Measurements from ENCODE around the gene SREBF1.
"Not testable (repeated sequence)": the region's sequence is repeated elsewhere in the genome, so short reads cannot be mapped to it uniquely, and the experiment has no call there.

Gene SREBF1

DNA sequence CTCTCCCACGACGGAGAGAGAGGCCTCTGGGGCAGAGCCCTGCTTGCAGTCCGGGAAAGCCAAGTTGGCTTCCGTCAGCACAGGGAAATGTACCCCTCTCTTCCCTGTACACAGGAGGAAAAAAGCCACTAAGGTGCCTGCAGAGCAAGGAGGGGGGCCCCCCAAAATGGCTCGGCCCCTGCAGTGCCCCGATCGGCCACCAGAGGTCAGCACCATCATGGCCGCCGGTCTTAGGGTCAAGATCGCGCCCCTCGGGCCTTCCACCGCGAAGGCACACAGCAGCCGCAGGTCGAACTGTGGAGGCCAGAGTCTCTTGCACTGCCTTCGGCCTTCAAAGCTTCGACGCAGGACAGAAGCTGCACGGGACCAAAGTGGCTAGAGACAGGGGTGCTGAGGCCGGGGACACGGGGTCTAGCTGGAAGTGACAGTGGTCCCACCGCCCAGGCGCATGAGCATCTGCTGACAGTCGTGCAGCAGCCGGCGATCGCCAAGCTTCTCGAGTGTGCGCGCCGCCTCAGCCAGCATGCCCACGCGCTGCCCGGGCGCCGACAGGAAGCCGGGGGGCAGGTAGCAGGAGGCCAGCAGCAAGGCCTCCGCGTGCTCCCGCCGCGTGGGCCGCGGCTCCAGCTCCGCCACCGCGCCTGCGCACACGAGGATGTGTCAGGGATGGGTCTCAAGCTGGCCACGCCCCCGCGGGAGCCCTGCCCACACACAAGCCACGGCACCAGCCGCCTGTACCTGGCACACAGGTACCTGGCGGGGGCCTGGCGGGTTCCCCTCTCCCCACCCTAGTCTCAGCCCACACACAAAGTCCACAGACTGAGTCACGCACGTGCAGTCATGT is 24.4 kb downstream of the SREBF1 start:
- peak; percentile 43 to 44 for DNase-seq (ENCODE audit: low read depth in 2 of 2)

DNA sequence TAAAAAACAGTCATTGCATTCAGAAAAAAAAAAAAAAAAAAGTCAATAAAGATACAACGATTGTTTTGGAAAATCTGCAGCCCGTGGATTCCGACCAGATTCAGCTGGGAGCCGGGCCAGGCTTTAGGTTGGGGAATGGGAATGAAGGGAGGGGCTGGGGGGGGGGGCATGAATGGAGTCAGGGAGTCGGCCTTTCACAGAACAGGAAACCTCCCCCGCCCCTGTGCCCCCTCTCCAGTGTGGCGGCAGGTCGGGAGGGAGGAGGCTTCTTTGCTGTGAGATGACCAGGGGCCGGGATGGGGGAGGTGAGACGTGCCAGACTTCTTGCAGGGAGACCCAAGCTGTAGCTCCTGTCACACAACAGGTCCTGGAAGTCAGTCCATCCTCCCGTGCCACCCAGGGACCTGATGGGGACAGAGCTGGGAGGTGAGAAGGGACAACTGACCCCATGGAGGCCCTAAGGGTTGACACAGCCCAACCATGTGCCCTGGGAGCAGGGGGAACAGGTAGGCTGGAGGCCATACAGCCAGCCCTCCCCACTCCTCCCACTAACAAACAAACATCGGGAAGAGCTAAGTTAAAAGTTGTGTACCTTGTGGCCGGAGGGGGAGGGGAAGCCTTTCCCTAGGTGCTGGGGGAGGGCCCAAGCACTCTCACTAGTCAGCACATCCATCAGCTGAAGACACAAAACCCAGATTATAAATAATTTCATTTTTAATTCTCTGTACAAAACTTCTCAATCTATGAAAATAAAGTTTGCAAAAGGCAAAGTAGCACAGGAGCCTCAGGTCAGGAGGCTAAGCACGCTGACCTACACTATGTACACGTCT is 25.2 kb downstream of the SREBF1 start:
- DNase-seq (ENCODE audit: low read depth in 2 of 2), result no peak

DNA sequence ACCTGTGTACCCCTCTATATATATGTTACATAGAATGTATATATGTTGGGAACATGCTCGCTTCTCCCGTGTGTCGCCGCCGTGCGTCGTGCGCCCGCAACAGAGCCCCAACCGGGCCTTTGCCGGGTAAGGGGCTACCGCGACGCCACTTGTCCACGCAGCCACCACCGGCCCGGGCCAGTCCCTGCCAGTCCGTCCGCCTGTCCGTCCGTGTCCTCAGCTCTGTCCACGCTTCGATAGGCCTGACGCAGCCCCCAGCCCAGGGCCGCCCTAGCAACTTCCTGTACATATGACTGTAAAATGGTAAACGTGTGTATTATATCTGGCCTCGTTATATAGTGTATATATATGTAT is 25.9 kb downstream of the SREBF1 start:
- no peak for DNase-seq (ENCODE audit: low read depth in 2 of 2)

DNA sequence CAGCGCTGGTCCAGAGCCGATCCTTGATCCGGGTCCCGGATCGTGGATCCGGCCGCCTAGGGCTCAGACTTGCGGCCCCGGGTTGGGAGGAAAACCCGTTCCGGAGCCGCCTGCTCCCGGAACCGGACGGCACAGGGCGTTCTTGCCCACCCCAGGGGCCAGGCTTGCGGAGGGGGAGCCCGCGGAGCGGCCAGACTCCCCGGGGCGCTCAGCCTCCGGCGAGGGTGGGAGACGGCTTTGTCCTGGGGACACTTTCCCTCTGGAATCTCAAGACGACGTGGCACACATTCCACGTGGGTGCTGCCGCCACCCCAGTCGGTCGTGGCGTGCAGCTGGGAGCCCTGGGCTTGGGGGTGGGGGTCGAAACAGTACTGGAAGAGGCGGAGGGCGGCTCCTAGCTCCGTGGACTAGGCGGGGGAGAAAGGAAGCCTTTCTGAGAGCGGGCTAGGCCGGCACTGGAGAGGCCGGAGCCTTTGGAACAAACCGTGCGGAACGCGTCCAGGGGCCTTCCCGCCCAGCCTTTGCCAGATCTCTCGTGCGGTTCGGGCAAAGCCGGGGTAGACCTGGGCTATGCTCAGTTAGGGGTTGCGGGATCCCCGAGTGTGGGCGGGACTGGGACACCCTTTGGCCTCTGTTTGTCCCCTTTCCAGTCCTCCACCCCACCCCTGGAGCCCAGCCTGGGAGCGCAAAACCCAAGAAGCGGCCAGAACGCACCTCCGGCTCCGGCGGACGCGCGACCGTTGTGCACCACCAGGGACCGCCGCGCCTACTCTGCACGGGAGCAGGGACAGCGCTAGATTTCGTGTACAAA is 26.5 kb downstream of the SREBF1 start:
- DNase-seq (ENCODE audit: low read depth in 2 of 2), result no peak

DNA sequence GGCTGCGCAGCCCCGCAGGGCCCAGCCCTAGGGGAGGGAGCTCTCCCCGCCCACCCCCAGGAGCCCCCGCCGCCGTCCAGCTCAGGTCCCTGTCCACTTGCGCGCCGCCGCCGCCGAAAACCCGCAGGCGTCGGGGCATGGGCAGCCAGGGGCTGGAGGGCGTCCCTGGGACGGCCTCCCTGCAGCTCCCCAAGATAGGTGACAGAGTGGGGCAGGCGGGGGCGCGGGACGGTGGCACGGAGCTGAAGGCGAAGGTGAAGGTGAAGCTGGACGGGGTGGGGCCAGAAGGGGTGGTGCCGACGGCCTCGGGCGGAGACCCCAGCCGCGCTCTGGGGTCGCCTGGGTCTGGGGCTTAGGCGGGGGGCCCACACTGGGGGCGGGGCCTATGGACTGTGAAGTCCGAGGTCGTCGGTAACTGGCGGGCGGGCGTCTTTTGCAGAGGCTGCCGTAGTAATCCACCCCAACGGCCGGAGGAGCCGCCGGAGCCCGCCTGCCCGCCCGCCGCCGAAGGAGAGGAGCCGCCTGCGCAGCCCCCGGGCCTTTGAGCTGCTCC is 27.2 kb downstream of the SREBF1 start:
- DNase-seq (ENCODE audit: low read depth in 2 of 2), result no peak

DNA sequence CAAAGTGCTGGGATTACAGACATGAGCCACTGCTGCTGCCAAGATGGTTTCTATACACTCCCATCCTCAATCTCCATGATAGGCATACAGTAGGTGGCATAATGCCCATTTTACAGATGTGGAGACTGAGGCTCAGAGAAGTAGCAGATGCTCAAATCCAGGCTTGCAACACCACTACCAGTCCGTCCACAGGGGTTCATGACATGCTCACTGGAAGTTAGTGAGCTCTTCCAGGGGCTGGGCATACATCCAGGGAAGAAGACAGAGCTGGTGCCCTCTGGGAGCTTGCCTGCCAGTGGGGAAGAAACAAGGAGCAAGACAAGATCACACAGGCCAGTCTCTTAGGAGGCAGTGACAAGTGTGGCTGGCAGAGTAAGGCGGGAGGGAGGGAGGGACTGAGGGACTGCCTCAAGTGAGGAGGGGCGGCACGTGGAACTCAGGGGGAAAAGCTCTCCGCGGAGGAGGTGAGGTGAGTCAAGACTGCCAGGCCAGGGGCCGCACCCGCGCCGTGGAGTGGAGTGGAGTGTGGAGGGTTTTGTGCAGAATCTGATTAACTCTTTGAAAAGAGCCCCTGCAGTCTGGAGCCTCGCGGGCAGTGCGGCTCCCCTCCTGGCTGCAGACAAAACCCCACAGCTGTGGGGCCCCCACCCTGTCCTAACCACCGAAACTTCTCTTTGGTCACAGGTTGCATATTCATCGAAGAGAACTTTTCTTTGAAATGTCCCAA is 27.9 kb downstream of the SREBF1 start:
- no peak for DNase-seq (ENCODE audit: low read depth in 2 of 2)

DNA sequence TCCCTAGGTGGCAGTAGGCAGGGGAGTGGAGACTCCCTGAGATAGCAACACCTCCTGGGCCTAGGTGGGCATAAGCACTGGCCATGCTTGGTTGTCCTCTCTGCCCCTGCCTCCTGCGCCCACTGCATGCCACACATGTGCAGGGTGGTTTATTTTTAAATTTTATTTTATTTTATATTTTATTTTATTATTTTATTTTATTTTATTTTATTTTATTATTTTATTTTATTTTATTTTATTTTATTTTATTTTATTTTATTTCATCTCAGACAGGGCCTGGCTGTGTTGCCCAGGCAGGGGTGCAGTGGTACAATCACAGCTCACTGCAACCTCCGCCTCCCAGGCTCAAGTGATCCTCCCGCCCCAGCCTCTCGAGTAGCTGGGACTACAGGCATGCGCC is 28.6 kb downstream of the SREBF1 start:
- not testable (repeated sequence) for DNase-seq (ENCODE audit: low read depth in 2 of 2)

DNA sequence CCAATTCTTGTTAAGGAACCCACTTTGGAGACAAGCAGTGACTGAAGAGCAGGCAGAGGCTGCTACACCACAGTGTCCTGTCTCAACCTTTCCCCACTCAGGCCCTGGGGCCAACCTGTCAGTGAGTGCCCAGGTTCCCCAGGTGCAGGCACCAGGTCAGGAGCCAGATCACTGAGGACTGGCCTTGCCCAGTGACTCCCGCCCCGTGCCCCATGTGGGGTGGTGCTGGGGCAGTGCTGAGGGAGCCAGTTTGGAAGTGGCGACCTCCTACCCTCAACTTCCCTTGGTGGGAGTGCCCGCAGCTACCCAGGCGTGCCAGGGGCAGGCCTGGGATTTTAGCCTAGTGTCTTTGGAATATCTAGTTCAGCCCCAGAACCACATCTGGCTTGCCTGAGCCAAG is 29.3 kb downstream of the SREBF1 start:
- no peak for DNase-seq (ENCODE audit: low read depth in 2 of 2)

DNA sequence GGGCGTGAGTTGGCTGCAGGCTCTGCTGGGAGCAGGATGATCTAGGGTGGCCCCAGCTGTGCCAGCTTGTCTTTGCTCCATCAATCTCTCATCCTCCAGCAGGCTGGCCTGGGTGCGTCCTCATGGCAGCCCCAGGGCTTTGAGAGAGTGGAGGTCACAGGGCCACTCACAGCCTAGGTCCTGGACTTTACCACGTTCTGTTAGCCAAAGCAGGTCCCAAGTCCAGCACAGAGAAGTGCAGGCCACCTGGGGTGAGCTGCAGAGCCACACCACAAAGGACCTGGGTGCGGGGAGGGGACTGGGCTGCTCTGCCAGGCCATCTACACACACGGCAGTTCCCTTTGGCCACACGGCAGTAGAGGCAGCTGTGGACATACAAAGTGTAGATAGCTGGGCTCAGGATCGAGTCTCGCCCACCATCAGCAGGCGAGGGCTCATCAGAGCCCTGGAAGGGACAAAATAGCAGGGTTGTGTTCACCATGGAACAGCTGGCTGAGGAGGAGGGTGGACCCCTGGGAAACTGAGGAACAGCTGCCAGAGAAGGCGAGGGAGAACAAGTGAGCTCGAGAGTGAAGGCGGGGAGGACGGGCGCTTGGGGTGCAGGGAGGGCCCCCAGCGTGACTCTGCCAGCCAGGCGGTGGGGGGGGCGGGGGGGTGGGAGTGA is 30.0 kb downstream of the SREBF1 start:
- no peak for DNase-seq (ENCODE audit: low read depth in 2 of 2)

DNA sequence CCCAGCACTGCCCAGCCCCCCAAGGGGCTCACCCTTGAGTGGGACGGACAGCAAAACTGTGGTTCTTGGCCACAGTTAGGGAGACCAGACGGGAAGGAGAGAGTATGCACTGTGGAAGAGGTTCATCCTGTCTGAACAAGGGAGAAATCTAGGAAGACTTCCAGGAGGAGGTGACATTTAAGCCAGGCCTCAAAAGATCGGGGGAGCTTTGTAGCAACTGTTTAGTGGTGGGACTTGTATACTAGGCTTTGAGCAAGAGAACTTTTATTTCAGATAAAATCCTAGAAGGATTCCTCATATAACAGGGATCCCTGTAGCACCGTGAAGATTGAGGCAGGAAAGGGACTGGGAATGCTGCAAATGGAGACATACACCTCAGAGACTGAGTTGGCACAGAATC is 30.8 kb downstream of the SREBF1 start:
- DNase-seq (ENCODE audit: low read depth in 2 of 2), result no peak

DNA sequence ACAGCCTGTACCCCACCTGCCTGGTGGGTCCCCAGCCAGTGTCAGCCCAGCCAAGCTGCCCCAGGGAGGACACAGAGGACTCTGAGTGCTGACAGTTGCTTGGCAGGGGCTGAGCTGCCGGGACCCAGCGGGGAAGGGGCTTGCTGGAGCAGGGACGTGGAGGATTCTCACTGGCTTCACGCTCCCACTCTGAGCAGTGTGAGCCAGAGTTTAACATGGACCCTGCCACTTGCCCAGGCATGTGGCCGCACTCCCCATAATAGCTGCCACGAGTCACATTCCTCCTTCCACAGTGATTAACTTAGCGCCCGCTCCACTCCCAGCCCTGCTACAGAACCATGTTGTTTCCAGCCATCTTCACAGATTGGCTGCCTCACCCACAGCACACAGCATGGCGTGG is 31.2 kb downstream of the SREBF1 start:
- DNase-seq (ENCODE audit: low read depth in 2 of 2), result no peak

DNA sequence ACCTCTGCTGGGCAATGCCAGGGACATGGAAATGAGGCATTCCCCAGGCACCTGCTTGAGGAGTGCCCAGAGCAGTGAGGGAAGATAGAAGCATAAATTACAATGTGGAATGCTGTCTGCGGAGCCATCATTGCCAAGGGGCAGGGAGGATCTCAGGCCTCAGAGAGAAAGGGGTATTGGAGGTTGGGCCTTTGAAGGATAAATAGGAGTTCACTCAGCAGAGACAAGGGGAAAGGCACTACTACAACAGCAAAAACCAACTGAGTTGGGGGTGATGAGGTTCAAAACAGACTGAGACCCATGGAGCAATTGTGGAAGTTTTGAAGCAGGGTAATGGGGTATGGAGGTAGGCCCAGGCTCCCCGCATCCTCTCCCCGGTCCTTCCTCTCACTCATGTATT is 32.8 kb downstream of the SREBF1 start:
- no peak for DNase-seq (ENCODE audit: low read depth in 2 of 2)

DNA sequence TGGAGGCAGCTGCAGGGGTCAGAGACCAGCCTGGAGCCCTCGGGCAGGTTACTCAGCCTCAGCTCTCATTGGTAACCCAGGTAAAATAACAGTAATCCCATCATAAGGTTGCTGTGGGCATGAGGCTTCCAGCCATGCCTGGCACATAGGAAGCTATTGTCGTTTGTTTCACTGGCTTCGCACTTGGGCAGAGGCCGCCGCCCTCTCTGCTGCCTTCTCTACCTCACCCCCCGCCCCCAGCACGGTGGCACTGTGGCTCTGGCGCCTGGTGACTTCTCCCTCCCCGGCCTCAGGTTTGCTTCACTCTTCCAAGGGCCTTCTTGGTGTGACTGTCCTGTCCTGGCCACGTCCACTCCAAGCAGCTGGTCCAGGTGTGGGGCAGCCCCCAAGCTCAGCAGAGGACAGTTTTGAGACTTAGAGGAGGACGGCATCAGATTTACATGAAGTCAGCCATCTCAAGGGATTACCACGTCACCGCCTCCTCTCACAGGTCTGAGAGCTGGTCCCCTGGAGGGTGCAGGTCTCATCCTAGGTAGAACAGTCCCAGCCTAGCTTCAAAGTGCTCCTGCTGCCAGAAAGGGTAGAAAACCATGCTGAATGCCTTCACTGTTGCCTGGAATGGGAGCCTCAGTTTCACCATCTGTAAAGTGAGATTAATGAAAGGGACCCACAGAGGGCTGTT is 34.8 kb downstream of the SREBF1 start:
- no peak for DNase-seq (ENCODE audit: low read depth in 2 of 2)

DNA sequence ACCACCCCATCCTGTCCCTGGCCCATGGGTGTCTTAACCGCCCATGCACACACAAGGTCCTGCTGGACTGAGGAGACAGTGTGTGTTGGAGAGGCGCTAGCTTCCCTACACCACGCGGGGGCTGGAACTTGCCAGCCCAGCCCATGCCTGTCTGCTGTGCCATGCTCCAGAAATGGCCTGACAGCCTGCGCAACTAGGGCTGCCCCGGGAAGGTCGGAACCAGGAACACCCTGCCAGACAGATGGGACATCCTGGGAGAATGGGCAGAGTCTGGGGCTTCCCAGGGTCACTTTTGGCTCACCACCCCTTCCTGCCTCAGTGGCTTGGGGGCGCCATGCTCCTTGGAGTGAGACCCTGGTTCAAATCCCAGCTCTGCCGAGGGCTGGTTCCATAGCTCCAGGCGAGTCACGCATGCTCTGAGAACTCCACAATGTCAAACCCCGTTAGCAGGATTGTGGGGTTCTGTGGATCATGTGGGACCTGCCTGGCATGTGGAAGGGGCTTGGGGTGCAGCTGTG is 36.2 kb downstream of the SREBF1 start:
- DNase-seq (ENCODE audit: low read depth in 2 of 2), result no peak

DNA sequence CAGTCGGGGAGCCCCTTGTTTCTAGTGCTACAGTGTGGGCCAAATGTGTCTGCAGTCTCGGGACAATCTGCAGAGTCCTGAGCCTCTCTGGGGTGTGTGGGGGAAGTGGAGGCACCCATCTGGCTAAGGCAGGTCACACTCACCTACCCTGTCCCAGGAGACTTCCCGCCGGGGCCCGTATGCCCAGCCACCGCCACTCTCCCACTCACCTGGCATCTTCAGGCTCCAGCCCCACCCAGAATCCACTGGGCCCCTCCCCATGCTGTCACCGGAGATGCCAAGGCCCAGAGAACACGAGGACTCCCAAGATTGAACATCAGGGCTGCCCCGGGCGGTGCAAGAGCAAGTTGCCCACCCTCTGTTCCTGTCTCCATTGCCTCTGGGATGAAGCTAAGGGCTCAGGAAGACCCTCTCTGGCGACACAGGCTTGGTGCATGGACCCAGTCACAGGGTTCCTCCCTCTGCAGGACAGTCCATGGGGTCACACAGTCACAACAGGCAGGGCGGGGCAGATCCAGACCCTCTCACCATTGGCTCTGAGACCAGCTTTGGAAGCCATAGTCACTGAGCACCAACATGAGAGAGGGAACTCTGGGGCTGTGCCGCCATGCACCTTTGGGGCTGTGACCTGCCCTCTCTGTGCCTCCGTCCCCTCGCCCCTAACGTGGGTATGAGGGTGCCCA is 38.1 kb downstream of the SREBF1 start:
- no peak for DNase-seq (ENCODE audit: low read depth in 2 of 2)

DNA sequence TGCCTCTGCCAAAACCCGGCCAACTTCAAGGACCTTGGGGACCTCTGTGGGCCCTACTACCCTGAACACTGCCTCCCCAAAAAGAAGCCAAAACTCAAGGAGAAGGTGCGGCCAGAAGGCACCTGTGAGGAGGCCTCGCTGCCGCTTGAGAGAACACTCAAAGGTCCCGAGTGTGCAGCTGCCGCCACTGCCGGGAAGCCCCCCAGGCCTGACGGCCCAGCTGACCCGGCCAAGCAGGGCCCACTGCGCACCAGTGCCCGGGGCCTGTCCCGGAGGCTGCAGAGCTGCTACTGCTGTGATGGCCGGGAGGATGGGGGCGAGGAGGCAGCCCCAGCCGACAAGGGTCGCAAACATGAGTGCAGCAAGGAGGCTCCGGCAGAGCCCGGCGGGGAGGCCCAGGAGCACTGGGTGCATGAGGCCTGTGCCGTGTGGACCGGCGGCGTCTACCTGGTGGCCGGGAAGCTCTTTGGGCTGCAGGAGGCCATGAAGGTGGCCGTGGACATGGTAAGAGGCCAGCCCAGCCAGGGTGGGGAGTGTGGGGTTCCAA is 38.7 kb downstream of the SREBF1 start:
- DNase-seq (ENCODE audit: low read depth in 2 of 2), result no peak

DNA sequence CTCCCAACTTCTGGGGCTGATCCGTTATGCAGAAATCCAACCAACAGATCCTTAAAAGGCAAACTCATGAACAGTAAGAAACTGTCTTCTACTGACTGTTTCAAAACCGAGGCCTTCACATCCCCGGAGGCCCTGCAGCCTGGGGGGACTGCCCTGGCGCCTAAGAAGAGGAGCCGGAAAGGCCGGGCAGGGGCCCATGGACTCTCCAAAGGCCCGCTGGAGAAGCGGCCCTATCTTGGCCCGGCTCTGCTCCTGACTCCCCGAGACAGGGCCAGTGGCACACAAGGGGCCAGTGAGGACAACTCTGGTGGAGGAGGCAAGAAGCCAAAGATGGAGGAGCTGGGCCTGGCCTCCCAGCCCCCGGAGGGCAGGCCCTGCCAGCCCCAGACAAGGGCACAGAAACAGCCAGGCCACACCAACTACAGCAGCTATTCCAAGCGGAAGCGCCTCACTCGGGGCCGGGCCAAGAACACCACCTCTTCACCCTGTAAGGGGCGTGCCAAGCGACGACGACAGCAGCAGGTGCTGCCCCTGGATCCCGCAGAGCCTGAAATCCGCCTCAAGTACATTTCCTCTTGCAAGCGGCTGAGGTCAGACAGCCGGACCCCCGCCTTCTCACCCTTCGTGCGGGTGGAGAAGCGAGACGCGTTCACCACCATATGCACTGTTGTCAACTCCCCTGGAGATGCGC is 39.5 kb downstream of the SREBF1 start:
- DNase-seq (ENCODE audit: low read depth in 2 of 2), result no peak

DNA sequence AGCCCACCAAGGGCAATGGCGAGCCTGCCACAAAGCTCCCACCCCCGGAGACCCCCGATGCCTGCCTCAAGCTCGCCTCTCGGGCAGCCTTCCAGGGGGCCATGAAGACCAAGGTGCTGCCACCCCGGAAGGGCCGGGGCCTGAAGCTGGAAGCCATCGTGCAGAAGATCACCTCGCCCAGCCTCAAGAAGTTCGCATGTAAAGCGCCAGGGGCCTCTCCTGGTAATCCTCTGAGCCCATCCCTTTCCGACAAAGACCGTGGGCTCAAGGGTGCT is 40.1 kb downstream of the SREBF1 start:
- no peak for DNase-seq (ENCODE audit: low read depth in 2 of 2)
